T1000 (cell line): ENCODE data around the gene NBPF9.
"Not testable (repeated sequence)": the region's sequence is repeated elsewhere in the genome, so short reads cannot be mapped to it uniquely, and the experiment has no call there.

Experiments used
- DNase-seq: peaks from one replicate; lab custom pipeline; 2025; ENCODE audit warnings: mixed read lengths; lab: John Stamatoyannopoulos, UW

Gene NBPF9

GRCh38 chr1:149103109-149104081, at the start of gene NBPF9:
TSS of gene NBPF9 (minus strand) at chr1:149103551. CDS start at chr1:149082139, 21,412 bp downstream.
- DNase-seq = peak; percentile 40

- not testable (repeated sequence) for DNase-seq
These were observed 46.6 kb upstream of the NBPF9 start for GRCh38 chr1:149149909-149150308.

GRCh38 chr1:149137585-149137984, 34.2 kb upstream of the NBPF9 start:
- not testable (repeated sequence) for DNase-seq

- not testable (repeated sequence) for DNase-seq
These were observed 27.6 kb upstream of the NBPF9 start for GRCh38 chr1:149130938-149131337.

GRCh38 chr1:149129245-149129644, 25.9 kb upstream of the NBPF9 start:
- not testable (repeated sequence) for DNase-seq

GRCh38 chr1:149126555-149127145, 23.3 kb upstream of the NBPF9 start:
- not testable (repeated sequence) for DNase-seq

- DNase-seq = peak; percentile 2
These were observed 20.9 kb upstream of the NBPF9 start for GRCh38 chr1:149123948-149124926.

GRCh38 chr1:149112828-149113227, 9.5 kb upstream of the NBPF9 start:
- not testable (repeated sequence) for DNase-seq

GRCh38 chr1:149110343-149110742, 7.0 kb upstream of the NBPF9 start:
- DNase-seq = not testable (repeated sequence)

- not testable (repeated sequence) for DNase-seq
These were observed 777 bp downstream of the NBPF9 start for GRCh38 chr1:149102574-149102973.

- not testable (repeated sequence) for DNase-seq
These were observed 5.1 kb downstream of the NBPF9 start for GRCh38 chr1:149098276-149098675.

GRCh38 chr1:149093155-149093554, 10.2 kb downstream of the NBPF9 start:
- DNase-seq = not testable (repeated sequence)

- DNase-seq = not testable (repeated sequence)
These were observed 27.7 kb downstream of the NBPF9 start for GRCh38 chr1:149075505-149076127.

GRCh38 chr1:149064611-149065010, 38.7 kb downstream of the NBPF9 start:
- DNase-seq = not testable (repeated sequence)

- not testable (repeated sequence) for DNase-seq
These were observed 60.3 kb downstream of the NBPF9 start for GRCh38 chr1:149043056-149043455.

GRCh38 chr1:149033916-149034315, 69.4 kb downstream of the NBPF9 start:
- not testable (repeated sequence) for DNase-seq

GRCh38 chr1:149024327-149024726, 79.0 kb downstream of the NBPF9 start:
- DNase-seq = not testable (repeated sequence)

GRCh38 chr1:149018577-149018976, 84.8 kb downstream of the NBPF9 start:
- DNase-seq = not testable (repeated sequence)

- not testable (repeated sequence) for DNase-seq
These were observed 86.7 kb downstream of the NBPF9 start for GRCh38 chr1:149016626-149017025.

- not testable (repeated sequence) for DNase-seq
These were observed 87.8 kb downstream of the NBPF9 start for GRCh38 chr1:149015522-149015921.

GRCh38 chr1:149013513-149013912, 89.8 kb downstream of the NBPF9 start:
- not testable (repeated sequence) for DNase-seq
